Fibroblast of lung (primary cell): ENCODE results near the gene GRHL3.

Source experiments
- CTCF ChIP-seq, 2 donors: IDR thresholded peaks in 1 of 2; conservative IDR thresholded peaks in 1 of 2; 1 replicate in 1 of 2; 2 replicates in 1 of 2; pipeline ENCODE4 v1.5.1; 2011 to 2012; ENCODE audit warnings: low read length in 2 of 2, control low read depth in 1 of 2, inconsistent platforms in 1 of 2, low read depth in 1 of 2, mild to moderate bottlenecking in 1 of 2
- EZH2 ChIP-seq: IDR thresholded peaks from 2 replicates; pipeline ENCODE4 v1.5.1; 2012; ENCODE audit warnings: low read length, control low read depth, mild to moderate bottlenecking; ENCODE audit errors: missing control alignments

GRCh38 chr1:24319312-24319863 is at the start of gene GRHL3:
- TF ChIP-seq CTCF (conservative IDR thresholded peaks at IDR 0.05 in 1 of 2, IDR thresholded peaks at IDR 0.05 in 1 of 2; ENCODE audit: low read depth in 1 of 2, low read length in 2 of 2) (no peak), EZH2 (no peak)
